OCI-LY1 (cell line): ENCODE results near the gene GPR18.

Experiments
- H2AFZ ChIP-seq: fragments of 200-600 bp; sonication (generic), shearing (Covaris generic); 2 replicates; pipeline ENCODE4 v1.6.0; 2014; ENCODE audit warnings: antibody characterized with exemption, mild to moderate bottlenecking, low read length
- H3F3A ChIP-seq: fragments of 200-600 bp; sonication (generic), shearing (Covaris generic); 2 replicates; pipeline ENCODE4 v1.6.0; 2014; ENCODE audit warnings: mild to moderate bottlenecking, antibody characterized with exemption, low read length, moderate library complexity; ENCODE audit not compliant: insufficient read depth
- H3K27ac ChIP-seq: fragments of 200-600 bp; sonication (generic); 2 replicates; pipeline ENCODE4 v1.5.1; 2014; ENCODE audit warnings: low read length, mixed run types, mild to moderate bottlenecking, low read depth; ENCODE audit not compliant: poor library complexity, severe bottlenecking
- H3K27me3 ChIP-seq: fragments of 200-600 bp; sonication (generic); 2 replicates; pipeline ENCODE4 v1.6.0; 2014; ENCODE audit warnings: antibody characterized with exemption, mild to moderate bottlenecking, low read length, moderate library complexity; ENCODE audit not compliant: insufficient read depth
- H3K36me3 ChIP-seq: fragments of 200-600 bp; sonication (generic); 2 replicates; pipeline ENCODE4 v1.6.1; 2014; ENCODE audit warnings: mild to moderate bottlenecking, antibody characterized with exemption, low read length, moderate library complexity, mixed read lengths; ENCODE audit not compliant: insufficient read depth
- H3K4me1 ChIP-seq: fragments of 200-600 bp; sonication (generic); 2 replicates; pipeline ENCODE4 v1.5.1; 2014; ENCODE audit warnings: mild to moderate bottlenecking, low read length, moderate library complexity; ENCODE audit not compliant: insufficient read depth, severe bottlenecking
- H3K4me2 ChIP-seq: fragments of 200-600 bp; sonication (generic), shearing (Covaris generic); 2 replicates; pipeline ENCODE4 v1.6.1; 2014; ENCODE audit warnings: low read length
- H3K4me3 ChIP-seq: fragments of 200-600 bp; sonication (generic); 2 replicates; pipeline ENCODE4 v1.5.1; 2014; ENCODE audit warnings: low read length, low read depth, mild to moderate bottlenecking, mixed read lengths; ENCODE audit not compliant: poor library complexity, severe bottlenecking
- H3K79me2 ChIP-seq: fragments of 200-600 bp; shearing (Covaris generic); 2 replicates; pipeline ENCODE4 v1.6.1; 2016; ENCODE audit warnings: mixed run types, low read length, mixed read lengths; ENCODE audit not compliant: insufficient read depth
- H3K9ac ChIP-seq: fragments of 200-600 bp; sonication (generic), shearing (Covaris generic); 2 replicates; pipeline ENCODE4 v1.6.1; 2014; ENCODE audit warnings: mild to moderate bottlenecking, low read length, mixed read lengths
- H3K9me2 ChIP-seq: fragments of 200-600 bp; sonication (generic), shearing (Covaris generic); 2 replicates; pipeline ENCODE4 v1.6.1; 2014; ENCODE audit warnings: low read depth, mild to moderate bottlenecking, low read length, mixed read lengths
- H3K9me3 ChIP-seq: fragments of 200-600 bp; shearing (Covaris generic); 2 replicates; pipeline ENCODE4 v1.6.1; 2014; ENCODE audit warnings: low read length, mixed read lengths
- H4K20me1 ChIP-seq: fragments of 200-600 bp; sonication (generic), shearing (Covaris generic); 2 replicates; pipeline ENCODE4 v1.6.0; 2016; ENCODE audit warnings: mild to moderate bottlenecking, low read length; ENCODE audit not compliant: insufficient read depth
- CTCF ChIP-seq: fragments of 200-600 bp; sonication (generic), shearing (Covaris generic); IDR thresholded peaks from 2 replicates; pipeline ENCODE4 v1.5.1; 2017; ENCODE audit warnings: mild to moderate bottlenecking, antibody characterized with exemption, low read length, moderate library complexity, mixed read lengths
- EZH2 ChIP-seq: fragments of 200-600 bp; sonication (generic), shearing (Covaris generic); IDR thresholded peaks from 2 replicates; pipeline ENCODE4 v1.8.0; 2017; ENCODE audit warnings: borderline replicate concordance, mixed run types, mild to moderate bottlenecking, antibody characterized with exemption, low read length, moderate library complexity, mixed read lengths

The GPR18 gene

GRCh38 chr13:99295488-99296252, 37.5 kb upstream of the GPR18 start:
- H3K9me2 ChIP-seq: no peaks in the 10 kb centered on the region
- H3K4me3 ChIP-seq: no peak overlapping the region
- no peak overlapping the region for H3K9ac ChIP-seq
- TF ChIP-seq EZH2: no peak
- TF ChIP-seq CTCF: no peak
- peaks cover 61% of the 10 kb centered on the region for H3K79me2 ChIP-seq
- no peak overlapping the region for H3K4me2 ChIP-seq
- H3K4me1 ChIP-seq: peaks cover 55% of the 10 kb centered on the region
- H3K27ac ChIP-seq: no peak overlapping the region
- H3K9me3 ChIP-seq: no peaks in the 10 kb centered on the region; the same call in 1 of the 2 replicates
- peaks cover 45% of the 10 kb centered on the region for H3F3A ChIP-seq
- no peak overlapping the region for H2AFZ ChIP-seq
- H3K27me3 ChIP-seq: no peaks in the 10 kb centered on the region
- peaks cover 16% of the 10 kb centered on the region; the same call in 1 of the 2 replicates for H4K20me1 ChIP-seq
- H3K36me3 ChIP-seq: peaks cover 80% of the 10 kb centered on the region

GRCh38 chr13:99294958-99295357, 36.8 kb upstream of the GPR18 start:
- Histone ChIP-seq H3K9me3 (no peaks in the 10 kb centered on the region; the same call in 1 of the 2 replicates), H3K27me3 (no peaks in the 10 kb centered on the region), H3K4me3 (no peak overlapping the region), H3K4me2 (no peak overlapping the region), H3K9ac (no peak overlapping the region), H4K20me1 (peaks cover 16% of the 10 kb centered on the region; the same call in 1 of the 2 replicates), H3K79me2 (peaks cover 54% of the 10 kb centered on the region), H3K9me2 (no peaks in the 10 kb centered on the region), H3K36me3 (peaks cover 73% of the 10 kb centered on the region), H2AFZ (no peak overlapping the region), H3F3A (peaks cover 45% of the 10 kb centered on the region), H3K4me1 (peaks cover 48% of the 10 kb centered on the region), H3K27ac (no peak overlapping the region)
- TF ChIP-seq EZH2: no peak
- TF ChIP-seq CTCF: no peak

GRCh38 chr13:99294198-99294597, 36.0 kb upstream of the GPR18 start:
- no peak overlapping the region for H3K4me3 ChIP-seq
- H3K27me3 ChIP-seq: no peaks in the 10 kb centered on the region
- no peaks in the 10 kb centered on the region for H3K9me2 ChIP-seq
- peaks cover 16% of the 10 kb centered on the region; the same call in 1 of the 2 replicates for H4K20me1 ChIP-seq
- no peak for TF ChIP-seq EZH2
- TF ChIP-seq CTCF: no peak
- H3K4me1 ChIP-seq: peaks cover 40% of the 10 kb centered on the region
- H3K36me3 ChIP-seq: peaks cover 66% of the 10 kb centered on the region
- H3K4me2 ChIP-seq: no peak overlapping the region
- H3K9ac ChIP-seq: no peak overlapping the region
- no peaks in the 10 kb centered on the region; the same call in 1 of the 2 replicates for H3K9me3 ChIP-seq
- peak overlapping the region; percentile 21 for H3K27ac ChIP-seq
- no peak overlapping the region for H2AFZ ChIP-seq
- peaks cover 45% of the 10 kb centered on the region for H3F3A ChIP-seq
- peaks cover 47% of the 10 kb centered on the region for H3K79me2 ChIP-seq
